Peyer's patch (tissue), 4 donors: ENCODE data around the gene CSMD2. TPM values are rescaled to one million over a fixed set of nuclear protein-coding genes. Genes with fewer than 3 reads are reported as not detected.
A peak's percentile ranks its signal among the peaks of the same experiment; 100 is the strongest.

ENCODE experiments used
- DNase-seq, 3 donors: peaks; one replicate each; pipeline ENCODE4 v3.0.0-alpha.2; 2017 to 2019
- H3K27ac ChIP-seq, 4 donors: fragments of 200-600 bp; sonication (generic); one replicate each; pipeline ENCODE4 v1.5.1; 2016 to 2019
- H3K27me3 ChIP-seq, 2 donors: fragments of 200-600 bp; sonication (generic); one replicate each; pipeline ENCODE4 v1.5.1; 2019
- H3K36me3 ChIP-seq, 3 donors: fragments of 200-600 bp; sonication (generic); one replicate each; pipeline ENCODE4 v1.5.1; 2016 to 2019
- H3K4me1 ChIP-seq, 4 donors: fragments of 200-600 bp; sonication (generic); one replicate each; pipeline ENCODE4 v1.5.1; 2016 to 2019
- H3K4me3 ChIP-seq, 4 donors: fragments of 200-600 bp; sonication (generic); 1 replicate in 3 of 4; 2 replicates in 1 of 4; pipeline ENCODE4 v1.5.1; 2016 to 2019; ENCODE audit warnings: mild to moderate bottlenecking in 1 of 4
- H3K9me3 ChIP-seq, 4 donors: fragments of 200-600 bp; sonication (generic); one replicate each; pipeline ENCODE4 v1.5.1; 2016 to 2019; ENCODE audit warnings: mild to moderate bottlenecking in 1 of 4
- POLR2A ChIP-seq, 2 donors: fragments of 450-650 bp; IDR thresholded peaks; one replicate each; pipeline ENCODE4 v1.5.1; 2017; ENCODE audit warnings: antibody characterized with exemption in 2 of 2, mild to moderate bottlenecking in 2 of 2, moderate library complexity in 2 of 2
- total RNA-seq, 4 donors: library from RNA; depleted of rRNA; stranded (reverse); fragments of >200 nt; gene quantifications; one replicate each; pipeline ENCODE4 v1.1.0, GENCODE V29; 2016
- TF ChIP-seq, protein P1 (sequence below), 6 experiments: fragments of 450-650 bp in 4 of 6; fragments of 200-600 bp in 2 of 6; sonication (generic) in 1 of 6; IDR thresholded peaks; one replicate each; pipeline ENCODE4 v1.5.1; 2017 to 2019; ENCODE audit warnings: antibody characterized with exemption in 6 of 6, mild to moderate bottlenecking in 3 of 6, moderate library complexity in 1 of 6

Gene CSMD2
- total RNA-seq, 4 donors from 2014 or later = under 0.01 to 1.2 (median 0.70) TPM

DNA sequence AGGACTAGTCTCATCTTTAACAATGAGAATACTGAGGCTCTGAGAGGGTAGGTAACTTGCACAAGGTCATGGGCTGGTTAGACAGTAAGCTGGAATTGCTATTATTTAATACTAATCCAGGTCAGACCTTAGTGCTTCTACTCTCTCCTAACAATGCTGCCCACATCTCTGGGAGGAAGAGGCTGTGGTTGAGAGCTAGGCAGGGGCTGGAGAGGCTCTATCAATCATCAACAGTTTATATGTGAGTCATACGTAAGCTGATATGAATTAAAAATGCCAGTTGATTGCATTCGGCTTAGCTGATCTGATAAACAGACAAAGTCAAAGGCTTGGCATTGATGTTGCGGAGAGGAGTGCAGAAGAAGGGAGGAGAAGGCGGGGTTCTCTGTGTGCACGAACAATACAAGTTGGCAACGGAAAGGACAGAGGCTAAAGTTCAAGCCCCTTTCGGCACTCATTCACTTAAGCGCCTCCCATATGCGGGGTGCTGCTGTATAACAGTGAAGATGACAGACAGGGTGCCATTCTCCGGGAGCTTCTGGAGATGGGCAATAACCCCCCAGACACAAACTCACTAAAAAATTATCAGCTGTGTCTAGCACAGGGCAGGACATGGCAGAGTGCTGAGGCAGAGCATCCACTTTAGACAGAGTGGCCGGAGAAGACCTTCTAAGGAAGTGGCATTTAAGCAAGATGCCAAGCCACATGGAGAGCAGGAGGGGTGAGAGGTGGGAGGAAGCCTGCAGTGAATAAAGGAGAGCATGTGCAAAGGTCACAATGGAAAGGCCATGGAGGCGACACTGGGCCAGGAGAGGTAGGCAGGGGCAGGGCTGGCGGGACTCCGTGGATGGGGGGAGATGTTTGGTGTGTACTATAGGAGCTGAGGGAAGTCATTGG is 497.4 kb downstream of the CSMD2 start:
- TF ChIP-seq, protein P1, sequence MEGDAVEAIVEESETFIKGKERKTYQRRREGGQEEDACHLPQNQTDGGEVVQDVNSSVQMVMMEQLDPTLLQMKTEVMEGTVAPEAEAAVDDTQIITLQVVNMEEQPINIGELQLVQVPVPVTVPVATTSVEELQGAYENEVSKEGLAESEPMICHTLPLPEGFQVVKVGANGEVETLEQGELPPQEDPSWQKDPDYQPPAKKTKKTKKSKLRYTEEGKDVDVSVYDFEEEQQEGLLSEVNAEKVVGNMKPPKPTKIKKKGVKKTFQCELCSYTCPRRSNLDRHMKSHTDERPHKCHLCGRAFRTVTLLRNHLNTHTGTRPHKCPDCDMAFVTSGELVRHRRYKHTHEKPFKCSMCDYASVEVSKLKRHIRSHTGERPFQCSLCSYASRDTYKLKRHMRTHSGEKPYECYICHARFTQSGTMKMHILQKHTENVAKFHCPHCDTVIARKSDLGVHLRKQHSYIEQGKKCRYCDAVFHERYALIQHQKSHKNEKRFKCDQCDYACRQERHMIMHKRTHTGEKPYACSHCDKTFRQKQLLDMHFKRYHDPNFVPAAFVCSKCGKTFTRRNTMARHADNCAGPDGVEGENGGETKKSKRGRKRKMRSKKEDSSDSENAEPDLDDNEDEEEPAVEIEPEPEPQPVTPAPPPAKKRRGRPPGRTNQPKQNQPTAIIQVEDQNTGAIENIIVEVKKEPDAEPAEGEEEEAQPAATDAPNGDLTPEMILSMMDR (IDR thresholded peaks at IDR 0.05) = no peak
- no peak for TF ChIP-seq POLR2A (IDR thresholded peaks at IDR 0.05)

DNA sequence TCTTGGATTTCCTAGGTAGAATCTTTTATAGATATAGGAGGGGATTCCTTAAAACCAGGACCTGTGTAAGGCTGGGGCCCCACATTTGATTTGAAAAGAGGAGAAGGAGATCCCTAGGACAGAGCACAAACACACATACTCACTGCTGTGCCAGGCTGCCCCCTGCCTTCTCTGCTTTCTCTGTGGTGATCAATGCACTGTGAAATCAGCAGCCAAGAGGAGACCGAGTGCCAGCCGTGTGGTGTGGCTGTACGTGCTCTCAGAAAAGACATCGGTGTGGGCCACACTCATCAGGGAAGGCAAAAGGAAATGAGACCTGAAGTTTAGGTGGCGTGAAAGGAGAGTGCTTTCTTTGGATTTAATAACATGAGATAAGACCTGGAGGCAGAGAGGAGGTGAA is 498.4 kb downstream of the CSMD2 start:
- TF ChIP-seq POLR2A (IDR thresholded peaks at IDR 0.05) = no peak
- TF ChIP-seq, protein P1 (IDR thresholded peaks at IDR 0.05) = peak in 1 of 6 experiments; percentile 2
- Histone ChIP-seq H3K36me3 (no peaks in the 10 kb centered on the region), H3K4me1 (no peaks in the 10 kb centered on the region), H3K4me3 (no peak overlapping the region), H3K27me3 (no peaks in the 10 kb centered on the region), H3K9me3 (no peaks in the 10 kb centered on the region), H3K27ac (no peak overlapping the region)
- DNase-seq = no peak

More for the DNA sequence above, 497.4 kb downstream of the CSMD2 start:
- Histone ChIP-seq H3K27me3 (no peaks in the 10 kb centered on the region), H3K27ac (peak overlapping the region in 1 of 4 donors; percentile 25), H3K9me3 (peaks cover 0 to 3% (median 0%) of the 10 kb centered on the region in 4 donors), H3K36me3 (no peaks in the 10 kb centered on the region), H3K4me1 (no peaks in the 10 kb centered on the region), H3K4me3 (no peak overlapping the region)
- DNase-seq = peak in 2 of 3 donors; percentile 54 to 59

DNA sequence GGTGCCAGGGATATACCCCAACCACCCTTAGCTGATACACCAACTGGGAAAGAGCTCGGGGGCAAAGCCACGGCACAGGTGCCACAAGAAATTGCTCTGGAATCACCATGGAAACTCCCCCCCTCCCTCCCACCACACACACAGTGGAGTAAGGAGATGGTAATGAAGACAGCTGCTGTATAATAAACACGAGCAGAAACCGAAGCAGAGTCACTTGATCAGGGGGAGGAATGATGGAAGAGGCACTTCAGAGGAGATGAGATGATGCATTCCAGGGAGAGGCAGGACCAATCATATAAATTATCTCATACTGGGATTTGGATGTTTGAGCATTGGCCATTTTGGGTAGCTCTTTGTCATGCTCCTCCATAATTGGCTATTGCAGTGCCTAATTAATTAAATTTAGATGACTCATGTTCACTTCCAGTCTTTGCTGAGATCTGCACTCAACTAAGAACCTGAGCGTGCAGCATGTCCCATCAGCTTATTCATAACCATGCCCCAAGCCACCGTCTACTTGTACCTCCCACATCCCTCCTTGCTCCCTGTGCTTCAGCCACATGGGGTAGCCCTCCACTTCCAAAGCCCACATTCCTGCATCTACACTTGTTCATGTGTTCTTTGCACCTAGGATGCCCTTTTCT is 503.1 kb downstream of the CSMD2 start:
- TF ChIP-seq, protein P1 (IDR thresholded peaks at IDR 0.05) = no peak
- TF ChIP-seq POLR2A (IDR thresholded peaks at IDR 0.05) = no peak
- Histone ChIP-seq H3K27me3 (no peaks in the 10 kb centered on the region), H3K27ac (no peak overlapping the region), H3K4me1 (peaks cover 0 to 6% (median 0%) of the 10 kb centered on the region in 4 donors), H3K4me3 (no peak overlapping the region), H3K36me3 (no peaks in the 10 kb centered on the region), H3K9me3 (no peaks in the 10 kb centered on the region)
- no peak for DNase-seq

DNA sequence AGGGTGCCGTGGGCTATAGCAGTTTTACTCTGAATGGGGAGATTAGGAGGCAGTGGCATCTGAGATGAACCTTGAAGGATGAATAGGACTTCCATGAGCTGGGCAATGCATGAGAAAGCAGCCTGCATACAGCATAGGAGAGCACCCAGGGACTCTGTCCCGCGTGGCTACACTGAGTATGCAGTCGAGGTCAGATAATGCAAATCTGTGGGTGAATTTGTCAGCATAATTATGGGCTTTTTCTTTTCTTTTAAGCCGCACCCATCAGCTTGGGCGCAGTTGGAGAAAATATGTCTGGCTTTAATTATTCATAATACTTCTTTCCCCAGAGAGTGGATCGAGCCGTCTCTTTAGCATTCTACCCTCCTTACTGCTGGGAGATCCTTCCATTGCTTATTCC is 504.1 kb downstream of the CSMD2 start:
- Histone ChIP-seq H3K36me3 (no peaks in the 10 kb centered on the region), H3K27ac (no peak overlapping the region), H3K4me3 (no peak overlapping the region), H3K27me3 (no peaks in the 10 kb centered on the region), H3K9me3 (no peaks in the 10 kb centered on the region), H3K4me1 (peaks cover 0 to 6% (median 0%) of the 10 kb centered on the region in 4 donors)
- no peak for DNase-seq
- TF ChIP-seq, protein P1 (IDR thresholded peaks at IDR 0.05) = no peak
- no peak for TF ChIP-seq POLR2A (IDR thresholded peaks at IDR 0.05)

DNA sequence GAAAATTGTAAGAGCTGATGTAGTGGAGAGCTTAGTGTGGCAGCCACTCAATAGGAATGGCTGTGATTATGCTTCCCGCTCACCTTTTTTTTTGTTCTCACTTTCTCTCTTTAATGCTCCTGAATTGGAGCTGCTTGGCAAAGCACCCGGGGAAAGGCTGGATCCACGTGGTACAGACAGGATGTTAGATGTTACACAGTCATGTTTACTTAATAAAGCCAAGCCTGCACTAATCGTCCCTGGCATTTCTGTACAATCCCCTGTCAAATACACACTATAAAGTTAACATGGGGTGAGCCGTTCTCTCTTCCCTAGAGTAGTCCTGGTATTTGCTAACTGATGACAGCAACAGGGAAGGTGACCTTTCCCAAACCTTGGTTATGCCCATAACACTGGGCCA is 504.8 kb downstream of the CSMD2 start:
- Histone ChIP-seq H3K4me1 (peaks cover 0 to 6% (median 0%) of the 10 kb centered on the region in 4 donors), H3K36me3 (no peaks in the 10 kb centered on the region), H3K27me3 (no peaks in the 10 kb centered on the region), H3K9me3 (no peaks in the 10 kb centered on the region), H3K4me3 (no peak overlapping the region), H3K27ac (no peak overlapping the region)
- no peak for DNase-seq
- TF ChIP-seq, protein P1 (IDR thresholded peaks at IDR 0.05) = no peak
- TF ChIP-seq POLR2A (IDR thresholded peaks at IDR 0.05) = no peak
